Jurkat, Clone E6-1 (cell line): ENCODE measurements around the gene USP34.

Experiments
- DNase-seq: peaks from one replicate; pipeline ENCODE4 v3.0.0-alpha.2; 2011; ENCODE audit warnings: low read depth, low spot score
- H3K4me3 ChIP-seq: 2 replicates; pipeline ENCODE4 v1.5.1; 2011; ENCODE audit warnings: mild to moderate bottlenecking, low read length, control low read depth, moderate library complexity

The USP34 gene

DNA sequence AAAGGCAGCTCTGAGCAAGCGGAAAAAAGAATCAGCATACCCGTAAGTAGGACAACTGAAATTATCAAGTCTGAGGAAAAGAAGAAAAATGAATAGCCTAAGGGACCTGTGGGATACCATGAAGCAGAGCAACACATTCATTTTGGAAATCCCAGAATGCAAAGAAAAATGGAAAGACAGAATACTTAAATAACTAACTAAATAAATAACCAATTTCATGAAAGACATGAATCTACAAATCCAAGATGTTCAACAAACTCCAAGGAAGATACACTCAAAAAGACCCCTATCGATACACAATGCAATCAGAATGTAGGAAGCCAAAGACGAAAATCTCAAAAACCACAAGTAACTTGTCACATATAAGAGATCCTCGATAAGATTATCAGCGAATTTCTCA is 117.0 kb downstream of the USP34 start:
- no peak overlapping the region for H3K4me3 ChIP-seq
- no peak for DNase-seq

DNA sequence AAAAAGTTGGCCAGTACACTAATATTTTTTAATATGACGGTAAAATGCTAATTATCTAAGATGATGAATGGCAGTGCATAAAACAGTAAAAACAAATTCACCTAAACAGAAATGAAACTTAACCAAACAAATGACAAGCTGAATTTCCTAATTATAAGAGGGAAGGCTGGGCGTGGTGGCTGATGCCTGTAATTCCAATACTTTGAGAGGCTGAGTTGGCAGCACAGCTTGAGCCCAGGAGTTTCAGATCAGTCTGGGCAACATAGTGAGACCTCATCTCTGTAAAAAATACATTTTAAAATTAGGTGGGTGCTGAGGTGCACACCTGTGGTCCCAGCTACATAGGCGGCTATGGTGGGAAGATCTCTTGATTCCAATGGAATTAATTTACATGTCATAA is 120.1 kb downstream of the USP34 start:
- no peak for DNase-seq
- no peak overlapping the region for H3K4me3 ChIP-seq

DNA sequence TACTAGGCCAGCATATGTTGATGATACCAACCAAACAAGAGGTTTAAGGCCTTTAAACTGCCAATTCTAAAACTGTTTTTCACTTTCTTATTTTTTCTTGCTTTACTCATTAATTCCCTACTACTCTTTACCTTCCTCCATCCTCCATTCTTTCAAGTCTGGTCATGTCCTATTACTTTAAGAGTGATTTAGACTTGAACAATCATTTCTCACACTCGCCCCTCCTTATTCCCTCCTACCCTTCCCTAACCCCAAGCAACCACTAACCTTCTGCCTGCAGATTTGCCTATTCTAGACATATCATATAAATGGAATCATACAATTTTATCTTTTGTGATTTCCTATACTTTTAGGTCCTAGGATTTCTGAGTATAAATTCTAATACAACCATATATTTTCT is 127.7 kb downstream of the USP34 start:
- DNase-seq, result no peak
- no peak overlapping the region for H3K4me3 ChIP-seq

DNA sequence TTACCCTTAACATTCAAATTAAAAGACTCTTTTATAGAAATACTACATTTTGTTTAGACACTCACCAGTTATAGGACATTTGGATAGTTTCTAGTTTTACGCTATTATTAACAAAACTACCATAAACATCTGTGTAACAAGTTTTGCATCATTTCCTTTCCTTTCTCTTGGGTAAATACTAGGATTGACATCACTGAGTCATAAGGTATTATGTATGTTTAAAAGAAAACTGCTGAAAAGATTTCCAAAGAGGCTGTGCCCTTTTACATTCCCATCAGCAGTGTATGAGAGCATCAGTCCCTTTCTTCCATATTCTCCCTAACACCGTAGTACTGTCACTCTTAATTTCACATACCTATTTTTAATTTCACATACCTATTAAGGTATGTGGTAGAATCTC is 130.6 kb downstream of the USP34 start:
- DNase-seq, result no peak

DNA sequence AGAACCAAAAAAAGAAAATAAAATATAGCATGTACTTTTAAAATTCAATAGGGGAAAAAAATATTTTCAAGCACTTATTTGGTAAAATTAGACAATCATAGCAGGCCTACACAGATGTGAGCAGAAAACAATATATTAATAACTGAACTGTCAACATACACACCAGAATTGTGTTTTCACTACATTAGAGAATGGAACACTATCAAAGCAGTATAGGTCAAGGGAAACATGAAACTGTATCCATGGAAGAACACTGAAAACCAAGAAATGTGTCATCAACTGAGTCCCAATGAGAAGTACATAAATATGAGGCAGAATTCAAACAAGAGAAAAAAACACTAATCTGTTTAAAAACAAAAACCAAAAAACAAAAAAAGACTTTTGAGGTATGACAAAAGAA is 132.4 kb downstream of the USP34 start:
- H3K4me3 ChIP-seq, result no peak overlapping the region
- no peak for DNase-seq

More for the DNA sequence above, 130.6 kb downstream of the USP34 start:
- H3K4me3 ChIP-seq, result no peak overlapping the region

DNA sequence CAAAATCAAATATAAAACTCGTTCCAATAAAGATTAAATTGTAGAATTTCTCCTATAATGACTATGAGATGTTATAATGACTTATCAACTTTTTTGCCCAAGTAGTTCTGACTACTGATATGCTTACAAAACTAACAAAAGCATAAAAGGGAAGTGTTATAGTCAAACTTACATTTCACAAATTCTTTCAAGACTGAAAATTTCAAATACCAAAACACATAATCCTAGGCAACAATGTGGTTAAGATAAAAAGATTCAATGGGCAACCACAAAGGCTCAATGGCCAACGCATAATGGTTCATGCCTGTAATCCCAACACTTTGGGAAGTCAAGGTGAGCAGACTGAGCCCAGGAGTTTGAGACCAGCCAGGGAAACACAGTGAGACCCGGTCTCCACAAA is 135.7 kb downstream of the USP34 start:
- H3K4me3 ChIP-seq, result no peak overlapping the region
- DNase-seq, result no peak

DNA sequence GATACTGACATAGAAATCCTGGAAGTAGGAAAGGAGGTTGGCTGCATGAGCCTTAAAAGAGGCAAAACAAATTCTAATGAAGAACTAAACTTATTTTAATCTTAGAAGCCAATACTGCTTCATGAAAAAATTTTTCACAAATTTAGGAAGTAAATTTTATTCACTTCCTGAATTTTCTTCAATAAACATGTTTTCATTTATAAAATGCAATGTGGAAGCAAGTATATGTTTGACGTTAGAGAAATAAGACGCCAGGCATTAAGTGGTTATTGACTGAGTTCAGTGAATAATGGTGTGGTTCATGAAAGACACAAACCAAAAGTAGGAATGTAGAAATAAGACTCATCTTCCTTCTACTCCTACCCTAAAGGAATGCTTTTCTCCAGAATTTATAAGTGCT is 136.4 kb downstream of the USP34 start:
- no peak for DNase-seq
- no peak overlapping the region for H3K4me3 ChIP-seq

DNA sequence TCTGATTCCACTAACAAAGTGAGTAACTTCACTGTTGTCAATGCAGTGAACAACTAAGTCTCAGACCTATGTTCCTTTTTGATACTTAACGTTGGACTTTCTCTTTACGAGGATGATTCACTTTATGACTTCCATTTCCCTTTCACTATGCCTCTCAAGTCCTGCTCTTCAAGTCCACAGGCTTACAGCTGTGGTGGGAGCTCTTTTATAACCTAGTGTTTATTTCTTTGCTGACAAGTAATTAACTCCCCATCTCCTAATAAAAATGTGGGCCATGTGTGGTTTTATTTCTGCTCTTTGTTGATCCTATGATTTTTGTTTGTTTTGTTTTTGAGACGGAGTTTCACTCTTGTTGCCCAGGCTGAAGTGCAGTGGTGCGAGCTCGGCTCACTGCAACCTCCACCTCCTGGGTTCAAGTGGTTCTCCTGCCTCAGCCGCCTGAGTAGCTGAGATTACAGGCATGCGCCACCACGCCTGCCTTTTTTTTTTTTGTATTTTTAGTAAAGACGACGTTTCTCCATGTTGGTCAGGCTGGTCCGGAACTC is 142.1 kb downstream of the USP34 start:
- DNase-seq, result no peak
- no peak overlapping the region for H3K4me3 ChIP-seq

DNA sequence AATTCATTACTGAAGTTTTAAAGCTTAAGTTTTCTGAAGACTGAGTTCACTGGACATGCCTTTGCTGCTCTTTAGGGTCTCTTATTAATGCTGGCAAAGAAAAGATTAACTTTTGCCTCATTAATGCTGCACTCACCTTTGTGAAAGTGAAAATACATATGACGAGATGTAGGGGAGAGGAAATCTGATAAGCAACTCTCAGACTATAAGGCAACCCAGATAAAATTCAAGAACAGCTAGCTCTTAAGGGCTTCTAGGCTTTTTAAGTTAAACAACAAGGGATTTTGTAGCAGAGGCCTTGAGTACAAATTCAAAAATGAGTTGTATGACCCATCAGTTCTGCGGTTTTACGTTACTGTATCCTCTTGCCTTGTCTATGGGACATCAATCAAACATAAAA is 143.7 kb downstream of the USP34 start:
- no peak for DNase-seq

DNA sequence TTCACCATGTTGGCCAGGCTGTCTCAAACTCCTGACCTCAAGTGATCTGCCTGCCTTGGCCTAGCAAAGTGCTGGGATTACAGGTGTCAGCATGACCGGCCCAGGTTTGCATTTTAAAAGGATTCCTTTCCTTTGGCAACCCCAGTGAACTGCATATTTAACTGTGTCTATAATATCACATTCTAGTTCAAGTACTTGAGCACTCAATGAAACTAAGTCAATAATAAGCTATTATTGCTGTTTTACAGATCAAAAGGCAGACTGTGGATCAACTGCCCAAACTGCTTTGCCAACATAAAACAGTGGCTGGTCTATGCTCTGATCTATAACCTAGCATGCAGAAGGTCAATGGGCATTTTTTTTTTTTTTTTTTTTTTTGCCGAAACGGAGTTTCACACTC is 144.5 kb downstream of the USP34 start:
- no peak overlapping the region for H3K4me3 ChIP-seq

More for the DNA sequence above, 143.7 kb downstream of the USP34 start:
- H3K4me3 ChIP-seq, result no peak overlapping the region

DNA sequence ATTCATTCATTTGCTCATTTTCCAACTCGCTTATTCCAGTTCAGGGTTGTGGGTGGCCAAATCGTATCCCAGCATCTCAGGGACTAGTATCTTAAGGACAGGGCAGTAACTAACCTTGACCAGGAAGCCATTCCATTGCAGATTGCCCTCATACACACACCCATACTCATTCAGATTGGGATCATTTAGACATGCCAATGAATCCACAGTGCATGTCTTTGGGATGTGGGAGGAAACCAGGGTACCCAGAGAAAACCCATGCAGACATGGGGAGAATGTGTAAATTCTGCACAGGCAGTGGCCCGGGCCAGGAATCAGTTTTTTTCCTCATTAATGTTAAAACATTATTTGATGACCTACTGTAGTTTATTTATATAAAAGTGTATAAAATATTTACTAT is 150.7 kb downstream of the USP34 start:
- DNase-seq, result no peak
- H3K4me3 ChIP-seq, result no peak overlapping the region

More for the DNA sequence above, 144.5 kb downstream of the USP34 start:
- DNase-seq, result no peak

DNA sequence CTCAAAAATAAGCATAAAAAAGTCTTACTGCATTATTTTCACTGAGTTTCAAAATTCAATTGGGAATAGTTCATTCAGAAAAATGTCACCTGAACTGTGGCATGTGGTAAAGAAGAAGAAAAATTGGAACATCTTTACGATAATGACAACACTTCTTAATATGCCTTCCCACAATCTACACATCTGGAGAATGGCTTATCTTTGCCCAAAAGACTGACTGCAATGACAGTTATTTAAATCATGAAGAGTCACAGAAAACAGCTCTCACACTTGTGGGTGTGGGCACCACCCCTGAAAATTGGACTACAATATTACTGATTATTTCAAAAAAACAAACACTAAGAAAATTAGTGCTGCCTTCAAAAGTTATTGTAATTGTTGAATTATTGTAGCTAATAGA is 152.3 kb downstream of the USP34 start:
- H3K4me3 ChIP-seq, result no peak overlapping the region
- DNase-seq, result no peak

DNA sequence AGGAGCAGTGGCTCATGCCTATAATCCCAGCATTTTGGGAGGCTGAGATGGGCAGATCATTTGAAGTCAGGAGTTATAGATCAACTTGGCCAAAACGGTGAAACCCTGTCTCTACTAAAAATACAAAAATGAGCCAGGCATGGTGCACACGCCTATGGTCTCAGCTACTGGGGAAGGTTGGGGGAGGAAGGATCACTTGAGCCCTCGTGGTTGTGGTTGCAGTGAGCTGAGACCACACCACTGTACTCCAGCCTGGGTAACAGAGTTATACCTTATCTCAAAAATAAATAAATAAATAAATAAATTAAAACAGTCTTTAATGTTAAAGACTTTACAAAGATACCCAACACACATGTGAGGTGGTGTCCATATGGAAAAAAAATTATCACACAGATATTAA is 174.9 kb downstream of the USP34 start:
- DNase-seq, result no peak
- no peak overlapping the region for H3K4me3 ChIP-seq

DNA sequence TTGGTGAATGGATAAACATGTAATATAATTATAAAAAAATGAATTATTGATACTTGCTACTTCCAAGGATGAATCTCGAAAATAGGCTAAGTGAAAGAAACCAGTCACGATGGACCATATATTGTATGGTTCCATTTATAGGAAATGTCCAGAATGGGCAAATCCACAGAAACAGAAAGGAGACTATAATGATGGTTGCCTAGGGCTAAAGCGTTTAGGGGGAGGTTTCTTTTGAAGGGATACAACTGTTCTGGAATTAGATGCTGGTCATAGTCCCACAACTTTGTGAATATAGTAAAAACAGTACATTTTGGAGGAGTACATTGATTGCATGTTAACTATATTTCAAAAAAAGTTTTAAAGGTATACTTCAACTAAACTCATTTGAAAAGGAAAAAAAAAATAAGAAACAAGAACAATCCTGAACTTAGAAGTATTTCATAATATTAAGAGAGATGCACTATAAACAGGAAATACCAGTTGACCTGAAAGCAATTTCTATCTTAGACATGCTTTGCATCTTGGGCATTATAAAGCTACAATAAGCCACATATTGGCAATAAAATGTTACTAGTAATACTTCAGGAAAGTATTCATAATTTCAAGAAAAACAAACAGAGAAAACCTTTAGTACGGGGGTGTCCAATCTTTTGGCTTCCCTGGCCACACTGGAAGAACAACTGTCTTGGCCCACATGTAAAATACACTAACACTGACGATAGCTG is 178.9 kb downstream of the USP34 start:
- no peak for DNase-seq
- no peak overlapping the region for H3K4me3 ChIP-seq

DNA sequence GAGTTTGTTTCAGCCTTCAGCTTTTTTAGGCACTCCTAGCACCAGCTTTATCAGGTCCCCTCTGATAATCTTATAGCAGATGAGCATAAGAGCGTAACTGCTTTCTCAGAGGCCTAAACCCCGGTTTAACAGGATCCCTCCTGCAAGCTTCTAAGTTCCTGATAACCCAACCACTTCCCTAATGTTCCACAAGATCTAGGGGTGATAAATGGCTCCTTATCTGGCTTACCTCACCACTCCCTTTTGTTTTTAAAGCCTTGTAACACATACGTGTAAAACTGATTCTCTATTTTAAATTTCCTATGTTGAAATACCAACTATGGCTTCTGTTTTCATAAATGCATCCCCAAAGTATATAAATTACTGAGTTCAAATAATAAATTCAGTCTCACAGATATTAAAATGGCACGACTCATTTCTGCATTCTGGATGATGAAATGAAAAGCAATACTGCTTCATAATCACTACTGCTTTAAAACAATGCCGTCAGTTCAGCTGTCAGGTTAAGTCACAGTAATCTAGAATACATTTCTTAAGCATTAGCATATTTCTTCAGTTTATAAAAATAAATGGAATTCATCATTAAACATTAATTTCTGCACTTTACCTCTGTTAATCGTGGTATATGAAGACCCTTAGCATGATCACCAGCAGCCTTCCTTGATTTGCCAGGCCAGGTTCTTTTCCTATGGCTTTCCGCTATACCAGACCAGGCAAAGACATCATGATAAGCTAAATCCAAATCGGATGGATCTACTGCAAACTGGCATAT is 182.6 kb downstream of the USP34 start:
- DNase-seq, result no peak
- H3K4me3 ChIP-seq, result no peak overlapping the region

DNA sequence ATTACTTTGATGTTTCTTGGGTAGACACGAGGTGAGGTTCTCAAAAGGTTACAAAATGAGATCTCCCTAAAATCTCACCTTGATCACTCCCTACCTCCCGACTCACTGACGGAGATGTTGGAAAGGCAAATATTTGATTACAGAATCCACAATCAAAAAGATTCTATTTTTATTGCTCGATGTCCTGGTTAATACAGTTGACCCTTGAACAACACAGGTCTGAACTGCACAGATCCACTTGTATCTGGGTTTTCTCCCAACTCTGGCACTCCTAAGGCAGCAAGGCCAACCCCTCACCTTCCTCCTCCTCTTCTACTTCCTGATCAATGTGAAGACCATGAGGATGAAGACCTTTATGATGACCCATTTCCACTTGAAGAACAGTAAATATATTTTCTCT is 183.6 kb downstream of the USP34 start:
- no peak overlapping the region for H3K4me3 ChIP-seq
- no peak for DNase-seq

DNA sequence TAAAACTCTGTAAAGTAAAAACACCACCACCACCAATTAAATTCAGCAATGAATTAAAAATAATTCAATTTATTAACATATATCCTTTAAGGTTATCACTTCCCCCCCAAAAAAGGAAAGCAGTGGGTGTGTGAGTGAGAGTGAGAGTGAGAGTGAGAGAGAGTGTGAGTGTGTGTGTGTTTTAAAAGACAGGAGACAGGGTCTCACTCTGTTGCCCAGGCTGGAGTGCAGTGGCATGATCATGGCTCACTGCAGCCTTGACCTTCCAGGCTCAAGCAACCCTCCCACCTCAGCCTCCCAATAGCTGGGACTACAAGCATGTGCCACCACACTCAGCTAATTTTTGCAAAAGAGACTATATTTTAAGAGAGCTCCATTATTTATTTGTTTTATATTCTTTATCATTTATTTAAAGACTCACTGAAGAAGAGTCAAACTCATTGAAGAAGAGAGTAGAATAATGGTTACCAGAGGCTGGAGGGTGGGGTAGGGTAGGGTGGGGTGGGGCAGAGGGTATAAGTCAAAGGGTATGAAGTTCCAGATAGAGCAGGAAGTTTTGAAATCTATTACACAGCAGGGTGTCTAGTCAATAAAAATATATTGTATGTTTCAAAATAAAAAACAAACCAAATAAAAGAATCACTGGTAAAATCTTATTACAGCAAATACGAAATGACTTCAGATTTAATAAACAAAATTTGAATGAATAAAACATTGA is 187.3 kb downstream of the USP34 start:
- no peak overlapping the region for H3K4me3 ChIP-seq
- no peak for DNase-seq

DNA sequence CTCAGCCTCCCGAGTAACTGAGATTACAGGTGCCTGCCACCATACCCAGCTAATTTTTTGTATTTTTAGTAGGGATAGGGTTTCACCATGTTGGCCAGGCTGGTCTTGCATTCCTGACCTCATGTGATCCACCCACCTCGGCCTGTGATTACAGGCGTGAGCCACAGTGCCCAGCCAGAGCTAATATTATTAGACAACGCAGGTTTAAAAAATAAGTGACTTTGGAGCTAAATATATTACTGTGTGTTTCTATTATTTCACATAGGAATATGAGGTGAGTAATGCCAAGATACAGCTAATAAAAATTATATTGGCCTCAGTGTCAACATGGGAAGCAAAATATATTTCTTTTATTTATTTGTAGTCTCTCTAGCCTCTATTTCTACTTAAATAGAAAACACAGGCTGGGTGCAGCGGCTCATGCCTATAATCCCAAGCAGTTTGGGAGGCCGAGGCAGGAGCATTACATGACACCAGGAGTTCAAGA is 188.7 kb downstream of the USP34 start:
- no peak for DNase-seq
- H3K4me3 ChIP-seq, result no peak overlapping the region

DNA sequence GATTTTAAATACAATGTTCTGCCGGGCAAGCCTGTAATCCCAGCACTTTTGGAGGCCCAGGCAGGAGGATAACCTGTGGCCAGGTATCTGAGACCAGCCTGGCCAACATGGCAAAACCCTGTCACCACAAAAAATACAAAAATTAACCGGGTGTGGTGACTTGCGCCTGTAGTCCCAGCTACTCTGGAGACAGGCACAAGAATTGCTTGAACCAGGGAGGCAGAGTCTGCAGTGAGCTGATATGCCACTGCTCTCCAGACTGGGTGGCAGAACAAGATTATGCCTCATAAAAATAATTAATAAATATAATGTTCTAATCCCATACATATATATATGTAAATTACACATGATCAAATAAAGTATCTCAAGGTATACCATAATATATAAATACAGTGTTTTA is 189.6 kb downstream of the USP34 start:
- H3K4me3 ChIP-seq, result no peak overlapping the region
- DNase-seq, result no peak

DNA sequence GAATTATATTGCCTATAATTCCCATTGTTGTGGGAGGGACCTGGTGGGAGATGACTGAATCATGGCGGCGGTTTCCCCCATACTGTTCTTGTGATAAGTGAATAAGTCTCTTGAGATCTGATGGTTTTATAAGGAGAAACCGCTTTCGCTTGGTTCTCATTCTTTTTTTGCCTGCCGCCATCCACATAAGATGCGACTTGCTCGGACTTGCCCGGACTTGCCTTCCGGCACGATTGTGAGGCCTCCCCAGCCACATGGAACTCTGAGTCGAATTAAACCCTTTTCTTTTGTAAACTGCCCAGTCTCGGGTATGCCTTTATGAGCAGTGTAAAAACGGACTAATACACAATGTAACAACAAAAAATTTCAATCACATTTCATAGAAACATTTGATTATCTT is 193.1 kb downstream of the USP34 start:
- no peak overlapping the region for H3K4me3 ChIP-seq
- no peak for DNase-seq
